HL-60/S4 (cell line): ENCODE results near the gene DBF4B.
"Not testable (repeated sequence)": the region's sequence is repeated elsewhere in the genome, so short reads cannot be mapped to it uniquely, and the experiment has no call there.

ENCODE experiments used
- in situ Hi-C: fragments of 300-500 bp; cut with MboI; formaldehyde crosslinking; loops from 2 replicates; pipeline ENCODE4 v1.14.3; 2022; ENCODE audit warnings: low sequenced_read_pairs

The DBF4B gene

GRCh38 chr17:44726121-44726520 lies 17.7 kb downstream of the DBF4B start:
- in situ Hi-C loops: not testable (repeated sequence)

GRCh38 chr17:44733753-44734152 lies 25.3 kb downstream of the DBF4B start:
- in situ Hi-C loops: no loop called here

DNA sequence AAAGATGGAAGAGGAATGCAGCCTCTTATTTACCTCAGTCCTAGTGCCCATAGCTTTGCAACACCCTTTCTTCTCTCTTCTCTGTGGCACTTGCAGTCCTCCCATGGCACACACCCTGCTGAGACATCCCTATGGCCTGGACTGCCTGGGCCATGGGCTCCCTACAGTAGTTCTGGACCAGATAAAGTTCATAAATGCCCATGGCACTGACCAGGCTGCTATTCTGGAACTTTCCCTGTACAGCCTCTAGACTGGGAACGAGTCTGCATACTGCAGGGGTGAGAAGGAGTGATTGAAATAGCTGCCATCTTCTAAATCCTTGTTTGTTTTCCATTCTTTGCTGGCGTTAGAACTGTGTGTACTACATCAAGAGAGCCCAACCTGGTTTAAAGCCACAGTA lies 25.8 kb downstream of the DBF4B start:
- in situ Hi-C loops: no loop called here

- in situ Hi-C loops: no loop called here
Measured at GRCh38 chr17:44736551-44737240, 28.2 kb downstream of the DBF4B start.

GRCh38 chr17:44738214-44738906 lies 29.9 kb downstream of the DBF4B start:
- in situ Hi-C loops: no loop called here

DNA sequence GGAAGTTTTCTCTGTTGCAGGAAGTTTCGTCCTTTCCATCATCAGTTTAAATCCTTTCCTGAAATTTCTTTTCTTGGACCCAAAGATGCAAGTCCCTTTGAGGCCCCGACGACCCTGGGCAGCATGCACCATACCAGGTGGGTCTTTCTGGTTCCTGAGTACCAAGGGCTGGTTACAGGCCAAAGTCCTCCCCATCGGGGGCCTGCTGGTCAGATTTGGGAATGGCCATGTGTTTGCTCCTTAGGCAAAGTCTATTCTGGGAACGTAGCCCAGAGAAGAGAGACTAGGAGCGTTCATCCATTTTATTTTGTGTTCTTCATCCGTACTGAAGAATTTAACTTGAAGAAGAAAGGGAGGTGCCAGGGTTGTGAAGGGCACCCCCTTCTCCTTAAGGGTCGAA lies 32.9 kb downstream of the DBF4B start:
- in situ Hi-C loops: no loop called here

DNA sequence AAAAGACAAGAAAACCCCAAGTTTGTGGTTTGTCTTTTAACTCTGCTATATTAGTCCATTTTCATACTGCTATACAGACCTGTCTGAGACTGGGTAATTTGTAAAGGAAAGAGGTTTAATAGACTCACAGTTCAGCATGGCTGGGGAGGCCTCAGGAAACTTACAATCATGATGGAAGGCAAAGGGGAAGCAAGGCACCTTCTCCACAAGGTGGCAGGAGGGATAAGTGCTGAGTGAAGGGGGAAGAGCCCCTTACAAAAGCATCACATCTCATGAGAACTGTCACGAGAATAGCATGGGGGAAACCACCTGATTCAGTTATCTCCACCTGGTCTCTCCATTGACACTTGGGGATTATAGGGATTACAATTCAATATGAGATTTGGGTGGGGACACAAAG lies 36.8 kb downstream of the DBF4B start:
- in situ Hi-C loops: no loop called here

- in situ Hi-C loops: not testable (repeated sequence)
Measured at GRCh38 chr17:44745738-44746137, 37.3 kb downstream of the DBF4B start.

DNA sequence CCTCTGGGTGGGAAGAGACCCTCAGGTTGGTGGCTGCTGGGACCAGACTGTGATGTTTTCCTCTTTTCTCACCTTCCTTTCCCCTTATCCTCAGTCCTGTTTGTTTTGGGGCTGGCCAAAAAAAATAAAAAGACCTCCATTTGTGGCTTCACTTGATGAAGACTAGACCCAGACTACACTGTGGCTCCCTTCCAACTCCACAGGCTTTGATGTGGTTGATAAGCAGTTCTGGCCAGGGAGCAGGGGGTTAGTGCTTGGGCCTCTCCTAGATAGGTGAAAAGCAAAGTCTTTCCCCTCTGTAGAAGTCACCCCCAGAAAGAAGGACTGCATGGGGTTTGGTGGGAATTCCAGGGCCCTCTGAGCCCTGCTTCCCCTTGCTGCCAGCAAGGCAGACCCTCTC lies 39.1 kb downstream of the DBF4B start:
- in situ Hi-C loops: no loop called here

DNA sequence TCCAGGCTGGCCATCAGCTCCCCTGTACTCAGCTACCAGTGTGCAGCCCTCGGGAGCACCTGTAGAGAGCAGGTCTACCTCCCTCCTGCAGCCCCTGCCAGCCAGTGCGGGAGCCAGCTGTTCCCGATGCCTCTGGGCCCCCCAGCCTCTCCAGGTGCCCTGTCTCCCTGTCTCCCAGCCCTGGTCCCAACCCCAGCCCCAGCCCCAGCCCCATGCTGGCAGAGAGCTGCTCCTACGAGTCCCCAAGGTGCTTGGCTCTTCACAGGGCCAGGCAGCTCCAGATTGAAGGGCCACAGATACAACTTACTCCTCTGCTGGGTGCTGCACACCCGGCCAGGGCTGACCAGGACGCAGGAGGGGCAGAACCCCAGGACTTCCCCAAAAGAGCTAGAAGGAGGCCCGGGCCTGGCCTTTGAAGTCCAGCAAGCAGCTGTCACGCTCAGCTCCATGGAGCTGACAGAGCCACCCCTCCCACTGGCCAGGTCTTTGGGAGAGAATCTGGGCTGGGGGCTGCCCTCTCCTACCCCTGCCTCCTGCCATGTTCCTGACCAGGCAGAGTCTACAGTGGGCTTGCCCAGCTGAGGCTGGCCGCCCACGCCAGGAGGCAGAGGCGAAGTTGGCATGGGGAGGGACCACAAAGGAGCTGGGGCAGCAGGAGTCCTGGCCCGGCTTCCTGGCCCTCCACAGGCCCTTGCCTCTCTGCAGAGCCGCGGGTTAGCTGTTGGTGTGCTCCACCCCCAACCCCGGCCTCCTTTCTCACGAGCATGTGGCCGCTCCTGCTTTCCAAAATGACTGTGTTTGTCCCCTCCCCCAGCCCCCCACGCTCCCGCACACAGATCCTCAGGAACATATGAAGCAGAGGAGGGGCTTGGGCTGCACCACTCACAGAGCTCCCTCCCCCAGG lies 40.9 kb downstream of the DBF4B start:
- in situ Hi-C loops: no loop called here

- in situ Hi-C loops: no loop called here
Measured at GRCh38 chr17:44749980-44750318, 41.5 kb downstream of the DBF4B start.

DNA sequence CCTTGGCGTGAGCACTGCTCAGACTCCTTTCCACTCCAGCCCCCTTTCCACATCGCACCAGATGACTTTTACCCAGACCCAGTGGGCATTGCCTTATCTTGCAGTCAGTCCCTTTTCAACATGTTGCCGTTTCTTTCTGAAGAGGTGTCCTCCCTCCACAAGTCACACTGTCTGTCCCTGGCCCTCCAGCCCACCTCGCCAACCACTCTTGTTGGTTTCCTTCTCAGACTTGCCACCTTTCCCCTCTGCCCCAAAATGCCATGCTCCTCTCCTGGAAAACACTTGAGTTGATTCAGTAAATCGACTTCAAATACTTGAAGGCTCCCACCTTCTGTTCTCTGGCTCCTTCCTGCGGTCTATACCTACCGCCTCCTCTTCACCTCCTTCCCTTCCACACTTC lies 42.9 kb downstream of the DBF4B start:
- in situ Hi-C loops: no loop called here

GRCh38 chr17:44751806-44752205 lies 43.3 kb downstream of the DBF4B start:
- in situ Hi-C loops: no loop called here

DNA sequence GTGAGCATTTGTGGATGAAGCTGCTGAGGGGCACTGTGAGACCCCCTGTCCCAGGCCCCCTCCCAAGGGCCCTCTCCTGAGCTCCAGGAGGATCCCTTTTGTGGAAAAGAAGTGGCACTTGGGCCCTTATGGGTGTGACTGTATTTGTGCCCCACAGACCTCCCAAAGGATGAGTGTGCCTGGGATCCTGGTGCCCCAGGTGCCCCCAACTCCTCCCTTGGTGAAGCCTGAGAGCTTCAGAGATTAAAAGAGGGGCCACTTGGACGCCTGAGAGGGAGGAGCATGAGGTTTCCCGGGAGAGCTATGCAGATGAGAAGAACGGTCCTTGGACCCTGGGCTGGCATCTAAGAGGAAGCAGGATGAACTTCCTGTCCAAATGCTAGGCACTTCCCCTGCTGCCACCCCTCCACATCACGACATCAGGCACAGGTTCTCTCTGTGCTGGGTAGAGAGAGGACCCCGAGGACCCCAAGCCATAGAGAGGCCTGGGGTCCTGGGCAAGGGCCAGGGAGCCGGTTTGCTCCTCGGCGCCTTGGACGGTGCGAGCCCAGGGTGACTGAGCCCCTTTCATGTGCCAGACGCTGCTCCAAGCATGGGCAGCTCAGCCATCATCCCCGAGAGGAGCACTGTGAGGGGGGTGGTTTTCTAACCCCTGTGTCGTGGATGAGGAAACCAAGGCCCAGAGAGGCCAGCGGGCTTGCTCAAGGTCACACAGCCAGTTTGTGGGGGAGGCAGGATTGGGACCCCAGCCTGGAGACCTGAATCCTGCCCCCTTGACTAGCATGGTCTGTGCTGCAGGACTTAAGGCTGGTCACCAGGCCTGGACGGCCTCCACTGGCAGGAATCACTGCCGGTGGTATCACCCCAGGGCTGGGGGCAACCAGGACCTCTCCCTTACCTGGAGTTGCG lies 44.7 kb downstream of the DBF4B start:
- in situ Hi-C loops: no loop called here

DNA sequence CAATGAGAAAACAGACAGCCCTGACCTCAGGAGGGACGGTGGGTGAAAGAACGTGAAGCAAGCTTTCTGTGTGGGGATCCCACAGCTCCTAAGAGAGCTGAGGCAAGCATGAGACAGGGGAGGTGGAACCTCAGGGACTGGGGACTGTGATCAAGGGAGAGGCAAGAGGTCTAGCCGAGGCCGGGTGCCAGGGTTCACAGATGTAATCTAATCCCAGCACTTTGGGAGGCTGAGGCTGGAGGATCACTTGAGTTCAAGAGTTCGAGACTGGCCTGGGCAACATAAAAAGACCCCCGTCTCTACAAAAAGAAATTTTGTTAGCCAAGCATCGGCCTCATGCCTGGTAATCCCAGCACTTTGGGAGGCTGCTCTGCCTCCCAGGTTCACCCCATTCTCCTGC lies 45.8 kb downstream of the DBF4B start:
- in situ Hi-C loops: no loop called here

GRCh38 chr17:44755180-44755579 lies 46.7 kb downstream of the DBF4B start:
- in situ Hi-C loops: not testable (repeated sequence)

DNA sequence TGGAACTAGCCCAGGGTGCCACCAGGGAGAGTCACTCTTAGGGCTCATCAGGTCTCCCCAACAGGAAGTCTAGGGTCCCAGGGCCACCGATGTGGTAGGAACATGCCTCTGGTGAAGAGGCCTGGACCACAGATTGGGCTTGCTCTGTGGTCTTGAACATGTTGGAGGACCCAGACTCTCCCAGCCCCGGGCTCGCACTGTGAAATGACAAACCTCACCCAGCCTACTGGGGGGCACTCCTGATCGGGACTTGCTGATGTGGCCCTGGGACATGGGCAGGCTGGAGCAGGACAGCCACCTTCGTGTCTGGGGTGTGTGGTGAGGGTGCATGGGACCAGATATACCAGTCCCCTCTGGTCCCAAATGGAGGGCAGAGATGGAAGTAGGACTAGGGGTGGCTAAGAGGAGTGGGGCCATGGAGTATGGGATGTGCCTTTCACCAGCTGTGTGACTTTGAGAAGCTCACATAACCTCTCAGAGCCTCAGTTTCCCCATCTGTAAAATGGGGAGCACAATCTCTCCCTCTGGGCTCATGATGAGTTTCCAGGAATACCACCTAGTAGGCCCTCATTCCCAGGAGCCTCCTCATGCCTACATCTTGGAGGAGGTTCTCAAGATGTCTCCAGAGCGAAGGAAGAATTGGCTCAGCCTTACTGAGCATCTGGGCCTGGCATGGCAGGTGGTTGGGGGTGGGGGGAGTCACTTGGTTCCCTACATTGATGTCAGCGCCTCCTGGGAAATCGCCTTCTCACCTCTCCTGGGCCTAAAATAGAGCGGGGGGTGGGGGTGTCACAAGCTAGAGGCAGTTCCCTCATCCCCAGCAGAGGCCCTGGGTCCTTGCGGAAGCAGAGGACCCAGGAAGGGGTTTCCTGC lies 48.8 kb downstream of the DBF4B start:
- in situ Hi-C loops: no loop called here

GRCh38 chr17:44757918-44758413 lies 49.5 kb downstream of the DBF4B start:
- in situ Hi-C loops: no loop called here

DNA sequence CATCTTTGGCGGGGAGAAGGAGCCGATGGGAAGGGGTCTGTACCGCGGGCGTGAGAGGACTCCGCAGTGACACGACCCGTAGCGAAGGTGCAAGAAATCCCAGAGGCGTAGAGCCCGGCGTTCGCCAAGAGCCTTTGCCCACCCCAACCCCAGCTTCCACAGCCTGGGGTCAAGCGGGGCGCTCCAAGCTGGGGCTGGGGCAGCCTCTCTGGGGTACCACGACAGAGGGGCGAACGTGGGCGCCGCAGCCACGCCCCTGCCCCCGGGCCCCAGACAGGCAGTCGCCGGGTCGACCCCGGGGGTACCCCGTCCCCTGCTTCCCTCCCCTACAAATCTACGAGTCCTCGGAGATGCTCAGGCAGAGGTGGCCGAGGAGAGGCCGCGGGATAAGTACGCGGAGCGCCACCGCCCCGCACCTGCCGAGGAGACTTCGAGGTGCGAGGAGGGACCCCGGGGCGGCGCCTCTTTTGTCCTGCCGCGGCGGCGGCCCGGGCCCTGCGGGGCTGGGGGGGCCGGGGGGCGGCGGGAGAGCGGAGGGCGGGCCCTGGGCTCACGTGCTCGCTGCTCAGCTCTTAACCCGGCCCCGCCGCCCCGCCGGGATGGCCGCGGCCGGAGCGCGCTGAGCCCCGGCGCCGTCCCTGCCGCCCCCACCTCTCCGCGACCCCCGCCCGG lies 50.1 kb downstream of the DBF4B start, which contains the start of gene ADAM11:
Gene ADAM11, plus strand, starts transcription at position 575 of the 672 bp plus-strand sequence. CDS start 212 bp downstream, outside the sequence.
- in situ Hi-C loops: no loop called here
